ENCODE results near the gene PKIB.

Gene PKIB

DNA sequence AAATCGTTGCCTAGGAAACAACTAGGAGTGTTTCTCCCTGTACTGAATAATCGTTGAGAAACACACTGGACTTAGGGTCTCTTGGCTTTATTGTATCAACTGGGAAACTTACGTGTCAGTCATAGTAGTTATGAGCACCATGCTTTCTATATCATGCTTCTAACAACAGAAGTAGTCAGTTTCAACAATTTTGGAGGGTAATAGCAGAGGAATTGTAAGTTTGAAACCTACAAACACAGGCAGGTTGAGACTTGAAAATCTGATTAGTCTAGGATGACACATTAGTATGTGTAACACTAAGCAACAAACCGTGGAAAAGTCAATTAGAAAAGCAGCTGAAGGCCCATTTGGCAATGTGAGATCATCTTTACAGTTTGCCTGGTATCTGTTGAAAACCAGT, 125.4 kb downstream of the PKIB start:
- Histone ChIP-seq H4K20me1 (ENCODE audit: insufficient read depth, low read length) (no peaks in the 10 kb centered on the region), H3K9me3 (ENCODE audit: insufficient read depth, low read length, severe bottlenecking) (no peaks in the 10 kb centered on the region), H3K9ac (ENCODE audit: low read depth, low read length) (no peak overlapping the region), H3K36me3 (ENCODE audit: insufficient read depth, low read length) (no peaks in the 10 kb centered on the region), H3K27ac (ENCODE audit: low read length) (no peak overlapping the region), H3K79me2 (ENCODE audit: insufficient read depth, low read length) (no peaks in the 10 kb centered on the region), H2AFZ (ENCODE audit: low read depth, low read length) (no peak overlapping the region), H3K4me2 (ENCODE audit: insufficient read depth, low read length) (no peak overlapping the region), H3K4me1 (ENCODE audit: insufficient read depth, low read length) (no peaks in the 10 kb centered on the region), H3K27me3 (ENCODE audit: insufficient read depth, low read length, poor library complexity) (peaks cover 8% of the 10 kb centered on the region), H3K4me3 (ENCODE audit: low read depth in 1 of 2, low read length in 2 of 2) (no peak overlapping the region)
- no peak for DNase-seq
- TF ChIP-seq, protein P1, sequence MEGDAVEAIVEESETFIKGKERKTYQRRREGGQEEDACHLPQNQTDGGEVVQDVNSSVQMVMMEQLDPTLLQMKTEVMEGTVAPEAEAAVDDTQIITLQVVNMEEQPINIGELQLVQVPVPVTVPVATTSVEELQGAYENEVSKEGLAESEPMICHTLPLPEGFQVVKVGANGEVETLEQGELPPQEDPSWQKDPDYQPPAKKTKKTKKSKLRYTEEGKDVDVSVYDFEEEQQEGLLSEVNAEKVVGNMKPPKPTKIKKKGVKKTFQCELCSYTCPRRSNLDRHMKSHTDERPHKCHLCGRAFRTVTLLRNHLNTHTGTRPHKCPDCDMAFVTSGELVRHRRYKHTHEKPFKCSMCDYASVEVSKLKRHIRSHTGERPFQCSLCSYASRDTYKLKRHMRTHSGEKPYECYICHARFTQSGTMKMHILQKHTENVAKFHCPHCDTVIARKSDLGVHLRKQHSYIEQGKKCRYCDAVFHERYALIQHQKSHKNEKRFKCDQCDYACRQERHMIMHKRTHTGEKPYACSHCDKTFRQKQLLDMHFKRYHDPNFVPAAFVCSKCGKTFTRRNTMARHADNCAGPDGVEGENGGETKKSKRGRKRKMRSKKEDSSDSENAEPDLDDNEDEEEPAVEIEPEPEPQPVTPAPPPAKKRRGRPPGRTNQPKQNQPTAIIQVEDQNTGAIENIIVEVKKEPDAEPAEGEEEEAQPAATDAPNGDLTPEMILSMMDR (IDR thresholded peaks at IDR 0.05; ENCODE audit: borderline replicate concordance, extremely low read depth, low read length, poor library complexity, severe bottlenecking), result no peak
- no peak for TF ChIP-seq EZH2 (IDR thresholded peaks at IDR 0.05; ENCODE audit: borderline replicate concordance, low read depth, low read length, severe bottlenecking)
- ATAC-seq (ENCODE audit: insufficient read depth, low read depth), result no peak

DNA sequence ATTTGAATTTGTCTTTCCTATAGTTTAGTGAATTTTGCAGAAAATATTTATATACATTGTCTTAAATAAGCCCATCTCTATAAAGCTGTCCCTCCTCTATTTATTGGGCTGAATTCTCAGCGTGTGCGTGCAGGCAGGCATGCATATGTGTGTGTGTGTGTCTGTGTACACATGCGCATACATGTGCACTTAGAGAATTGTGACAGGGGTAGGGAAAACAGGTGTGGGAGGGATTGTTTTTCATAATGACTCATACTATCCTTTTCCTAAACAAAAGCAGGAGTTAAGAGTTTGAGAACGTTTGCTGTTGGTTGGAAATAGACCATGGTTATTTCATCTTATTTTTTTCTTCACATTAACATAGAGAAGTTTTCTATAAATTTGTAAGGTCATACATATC, 126.0 kb downstream of the PKIB start:
- H3K4me1 ChIP-seq (ENCODE audit: insufficient read depth, low read length), result no peaks in the 10 kb centered on the region
- peaks cover 8% of the 10 kb centered on the region for H3K27me3 ChIP-seq (ENCODE audit: insufficient read depth, low read length, poor library complexity)
- no peak overlapping the region for H2AFZ ChIP-seq (ENCODE audit: low read depth, low read length)
- no peak overlapping the region for H3K4me3 ChIP-seq (ENCODE audit: low read depth in 1 of 2, low read length in 2 of 2)
- H3K36me3 ChIP-seq (ENCODE audit: insufficient read depth, low read length), result no peaks in the 10 kb centered on the region
- no peak overlapping the region for H3K27ac ChIP-seq (ENCODE audit: low read length)
- DNase-seq, result no peak
- H4K20me1 ChIP-seq (ENCODE audit: insufficient read depth, low read length), result no peaks in the 10 kb centered on the region
- no peak overlapping the region for H3K9ac ChIP-seq (ENCODE audit: low read depth, low read length)
- TF ChIP-seq, protein P1 (IDR thresholded peaks at IDR 0.05; ENCODE audit: borderline replicate concordance, extremely low read depth, low read length, poor library complexity, severe bottlenecking), result no peak
- TF ChIP-seq EZH2 (IDR thresholded peaks at IDR 0.05; ENCODE audit: borderline replicate concordance, low read depth, low read length, severe bottlenecking), result no peak
- ATAC-seq (ENCODE audit: insufficient read depth, low read depth), result no peak
- no peaks in the 10 kb centered on the region for H3K9me3 ChIP-seq (ENCODE audit: insufficient read depth, low read length, severe bottlenecking)
- H3K79me2 ChIP-seq (ENCODE audit: insufficient read depth, low read length), result no peaks in the 10 kb centered on the region
- H3K4me2 ChIP-seq (ENCODE audit: insufficient read depth, low read length), result no peak overlapping the region

DNA sequence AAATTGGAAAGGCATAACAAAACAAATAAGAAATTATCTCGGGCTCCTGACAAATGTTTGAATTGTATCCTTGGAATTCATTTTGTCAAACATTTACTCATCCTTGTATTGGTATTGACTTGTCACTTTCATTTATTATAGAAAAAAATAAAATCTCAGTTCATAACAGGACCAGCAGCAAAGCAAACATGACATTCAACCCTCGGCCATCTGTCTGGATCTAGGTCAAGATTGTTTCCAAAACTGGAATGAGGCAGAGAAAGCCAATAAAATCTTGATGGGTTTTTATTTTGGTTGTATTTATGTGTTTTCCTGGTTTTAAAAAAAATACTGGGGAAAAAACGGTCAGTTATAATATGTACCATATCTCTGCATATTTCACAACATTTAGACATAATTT, 126.4 kb downstream of the PKIB start:
- H3K4me1 ChIP-seq (ENCODE audit: insufficient read depth, low read length), result no peaks in the 10 kb centered on the region
- no peak overlapping the region for H3K4me2 ChIP-seq (ENCODE audit: insufficient read depth, low read length)
- H3K9ac ChIP-seq (ENCODE audit: low read depth, low read length), result no peak overlapping the region
- TF ChIP-seq, protein P1 (IDR thresholded peaks at IDR 0.05; ENCODE audit: borderline replicate concordance, extremely low read depth, low read length, poor library complexity, severe bottlenecking), result no peak
- no peak for TF ChIP-seq EZH2 (IDR thresholded peaks at IDR 0.05; ENCODE audit: borderline replicate concordance, low read depth, low read length, severe bottlenecking)
- H2AFZ ChIP-seq (ENCODE audit: low read depth, low read length), result no peak overlapping the region
- no peak for DNase-seq
- peaks cover 8% of the 10 kb centered on the region for H3K27me3 ChIP-seq (ENCODE audit: insufficient read depth, low read length, poor library complexity)
- no peak overlapping the region for H3K27ac ChIP-seq (ENCODE audit: low read length)
- H3K36me3 ChIP-seq (ENCODE audit: insufficient read depth, low read length), result no peaks in the 10 kb centered on the region
- H3K4me3 ChIP-seq (ENCODE audit: low read depth in 1 of 2, low read length in 2 of 2), result no peak overlapping the region
- no peak for ATAC-seq (ENCODE audit: insufficient read depth, low read depth)
- no peaks in the 10 kb centered on the region for H4K20me1 ChIP-seq (ENCODE audit: insufficient read depth, low read length)
- no peaks in the 10 kb centered on the region for H3K9me3 ChIP-seq (ENCODE audit: insufficient read depth, low read length, severe bottlenecking)
- H3K79me2 ChIP-seq (ENCODE audit: insufficient read depth, low read length), result no peaks in the 10 kb centered on the region

DNA sequence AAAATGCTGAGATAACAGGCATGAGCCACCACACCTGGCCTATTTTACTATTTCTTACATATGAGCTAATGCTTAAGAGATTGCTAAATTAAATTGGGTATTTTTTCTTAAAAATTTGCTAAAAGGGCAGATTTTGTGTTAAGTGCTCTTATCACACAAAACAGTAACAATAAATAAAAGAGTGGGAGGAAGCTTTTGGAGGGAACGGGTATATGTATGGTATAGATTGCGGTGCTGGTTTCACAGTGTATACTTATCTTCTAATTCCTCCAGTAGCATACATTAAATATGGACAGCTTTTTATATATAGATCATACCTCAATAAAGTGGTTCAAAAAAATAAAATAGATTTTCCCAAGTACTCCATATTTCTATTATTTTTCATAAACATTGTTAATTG, 129.9 kb downstream of the PKIB start:
- TF ChIP-seq EZH2 (IDR thresholded peaks at IDR 0.05; ENCODE audit: borderline replicate concordance, low read depth, low read length, severe bottlenecking), result no peak
- TF ChIP-seq, protein P1 (IDR thresholded peaks at IDR 0.05; ENCODE audit: borderline replicate concordance, extremely low read depth, low read length, poor library complexity, severe bottlenecking), result no peak
- H3K36me3 ChIP-seq (ENCODE audit: insufficient read depth, low read length), result no peaks in the 10 kb centered on the region
- DNase-seq, result no peak
- no peak overlapping the region for H3K9ac ChIP-seq (ENCODE audit: low read depth, low read length)
- no peak overlapping the region for H2AFZ ChIP-seq (ENCODE audit: low read depth, low read length)
- H3K4me3 ChIP-seq (ENCODE audit: low read depth in 1 of 2, low read length in 2 of 2), result no peak overlapping the region
- H3K4me2 ChIP-seq (ENCODE audit: insufficient read depth, low read length), result no peak overlapping the region
- H3K27ac ChIP-seq (ENCODE audit: low read length), result no peak overlapping the region
- H3K27me3 ChIP-seq (ENCODE audit: insufficient read depth, low read length, poor library complexity), result no peaks in the 10 kb centered on the region
- H3K9me3 ChIP-seq (ENCODE audit: insufficient read depth, low read length, severe bottlenecking), result no peaks in the 10 kb centered on the region
- no peaks in the 10 kb centered on the region for H3K79me2 ChIP-seq (ENCODE audit: insufficient read depth, low read length)
- H4K20me1 ChIP-seq (ENCODE audit: insufficient read depth, low read length), result no peaks in the 10 kb centered on the region
- no peak for ATAC-seq (ENCODE audit: insufficient read depth, low read depth)
- H3K4me1 ChIP-seq (ENCODE audit: insufficient read depth, low read length), result no peaks in the 10 kb centered on the region

All from DND-41 (cell line).